ENCODE measurements around the gene EME2.

EME2 gene

DNA sequence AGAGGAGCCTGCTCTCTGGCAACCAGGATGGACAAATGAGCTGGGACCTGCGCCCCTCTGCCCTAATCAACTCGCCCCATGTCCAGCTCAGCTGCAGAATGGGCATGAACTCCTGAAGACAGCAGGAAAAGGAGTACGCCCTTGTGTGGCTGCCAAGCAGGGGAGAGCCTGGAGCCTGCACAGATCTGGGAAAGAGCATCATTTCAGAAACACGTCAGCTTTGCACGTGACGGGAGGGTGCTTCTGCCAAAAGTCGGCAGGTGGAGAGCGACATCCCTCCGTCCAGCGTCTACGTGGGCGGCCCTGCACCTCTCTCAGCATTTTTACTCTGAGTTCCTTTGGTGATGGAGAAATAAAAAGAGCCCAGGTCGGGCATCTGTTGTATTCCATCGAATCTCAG lies 19.8 kb upstream of the EME2 start:
- TF ChIP-seq, protein P1, sequence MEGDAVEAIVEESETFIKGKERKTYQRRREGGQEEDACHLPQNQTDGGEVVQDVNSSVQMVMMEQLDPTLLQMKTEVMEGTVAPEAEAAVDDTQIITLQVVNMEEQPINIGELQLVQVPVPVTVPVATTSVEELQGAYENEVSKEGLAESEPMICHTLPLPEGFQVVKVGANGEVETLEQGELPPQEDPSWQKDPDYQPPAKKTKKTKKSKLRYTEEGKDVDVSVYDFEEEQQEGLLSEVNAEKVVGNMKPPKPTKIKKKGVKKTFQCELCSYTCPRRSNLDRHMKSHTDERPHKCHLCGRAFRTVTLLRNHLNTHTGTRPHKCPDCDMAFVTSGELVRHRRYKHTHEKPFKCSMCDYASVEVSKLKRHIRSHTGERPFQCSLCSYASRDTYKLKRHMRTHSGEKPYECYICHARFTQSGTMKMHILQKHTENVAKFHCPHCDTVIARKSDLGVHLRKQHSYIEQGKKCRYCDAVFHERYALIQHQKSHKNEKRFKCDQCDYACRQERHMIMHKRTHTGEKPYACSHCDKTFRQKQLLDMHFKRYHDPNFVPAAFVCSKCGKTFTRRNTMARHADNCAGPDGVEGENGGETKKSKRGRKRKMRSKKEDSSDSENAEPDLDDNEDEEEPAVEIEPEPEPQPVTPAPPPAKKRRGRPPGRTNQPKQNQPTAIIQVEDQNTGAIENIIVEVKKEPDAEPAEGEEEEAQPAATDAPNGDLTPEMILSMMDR (IDR thresholded peaks at IDR 0.05; ENCODE audit: low read depth, low read length) = no peak
- in situ Hi-C loops (cut with HindIII; ENCODE audit: low sequenced_read_pairs) = no loop called here

DNA sequence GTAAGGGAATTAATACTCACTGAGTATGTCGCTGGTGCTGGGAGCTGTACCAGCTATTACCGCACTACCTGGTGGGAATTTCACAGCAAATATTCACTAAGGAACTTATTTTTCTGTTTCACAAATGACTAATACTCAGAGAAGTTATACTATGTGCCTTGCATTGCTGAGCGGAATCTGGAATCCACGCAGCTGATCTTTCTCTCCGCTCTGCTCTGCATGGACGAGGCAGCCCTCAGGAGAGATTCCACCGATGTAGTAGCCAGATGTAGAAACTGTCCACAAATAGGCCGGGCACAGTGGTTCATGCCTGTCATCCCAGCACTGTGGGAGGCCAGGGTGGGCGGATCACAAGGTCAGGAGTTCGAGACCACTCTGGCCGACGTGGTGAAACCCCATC lies 18.4 kb upstream of the EME2 start:
- in situ Hi-C loops (cut with HindIII; ENCODE audit: low sequenced_read_pairs) = no loop called here
- TF ChIP-seq, protein P1 (IDR thresholded peaks at IDR 0.05; ENCODE audit: low read depth, low read length) = no peak
- no peak overlapping the region for H3K4me3 ChIP-seq (ENCODE audit: low read depth, low read length)
- no peak for DNase-seq (ENCODE audit: low read depth, low spot score)

More for the DNA sequence above, 19.8 kb upstream of the EME2 start:
- DNase-seq (ENCODE audit: low read depth, low spot score) = no peak
- H3K4me3 ChIP-seq (ENCODE audit: low read depth, low read length) = no peak overlapping the region

DNA sequence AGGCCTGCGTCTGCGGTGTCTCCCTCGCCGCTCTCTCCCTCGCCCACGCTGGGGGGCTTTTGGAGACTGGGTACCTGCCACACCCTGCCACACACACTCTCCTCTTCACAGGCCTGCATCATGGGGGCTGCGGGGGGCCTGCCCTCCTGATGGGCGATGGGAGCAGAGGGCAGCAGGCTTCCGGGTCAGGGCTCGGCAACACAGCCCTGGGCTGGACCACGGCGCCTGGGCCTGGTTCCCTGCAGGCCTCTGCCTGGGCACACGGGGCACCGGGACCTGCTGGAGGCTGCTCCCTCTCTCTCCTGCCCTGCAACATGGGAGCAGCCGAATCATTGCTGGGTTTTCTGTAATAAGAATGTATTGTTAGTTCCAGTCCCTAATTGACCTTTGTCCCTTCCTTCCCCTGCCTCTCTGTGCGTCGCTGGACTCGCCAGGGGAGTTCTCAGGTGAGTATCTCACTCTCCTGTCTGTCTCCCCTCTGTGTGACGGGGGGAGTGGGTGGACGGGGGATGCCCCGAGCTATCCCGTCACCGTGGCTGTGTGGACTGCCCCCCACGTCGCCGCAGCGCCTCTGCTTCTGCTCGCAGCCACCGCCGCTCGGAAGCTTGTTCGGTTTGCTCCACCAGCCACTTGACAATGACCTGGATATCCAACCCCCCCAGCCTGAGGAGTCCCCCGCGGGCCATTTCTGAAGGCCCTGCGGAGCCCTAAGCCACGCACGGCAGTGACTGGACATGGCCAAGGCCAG lies 14.7 kb upstream of the EME2 start:
- TF ChIP-seq, protein P1 (IDR thresholded peaks at IDR 0.05; ENCODE audit: low read depth, low read length) = no peak
- no peak overlapping the region for H3K4me3 ChIP-seq (ENCODE audit: low read depth, low read length)
- DNase-seq (ENCODE audit: low read depth, low spot score) = no peak
- in situ Hi-C loops (cut with HindIII; ENCODE audit: low sequenced_read_pairs) = no loop called here

DNA sequence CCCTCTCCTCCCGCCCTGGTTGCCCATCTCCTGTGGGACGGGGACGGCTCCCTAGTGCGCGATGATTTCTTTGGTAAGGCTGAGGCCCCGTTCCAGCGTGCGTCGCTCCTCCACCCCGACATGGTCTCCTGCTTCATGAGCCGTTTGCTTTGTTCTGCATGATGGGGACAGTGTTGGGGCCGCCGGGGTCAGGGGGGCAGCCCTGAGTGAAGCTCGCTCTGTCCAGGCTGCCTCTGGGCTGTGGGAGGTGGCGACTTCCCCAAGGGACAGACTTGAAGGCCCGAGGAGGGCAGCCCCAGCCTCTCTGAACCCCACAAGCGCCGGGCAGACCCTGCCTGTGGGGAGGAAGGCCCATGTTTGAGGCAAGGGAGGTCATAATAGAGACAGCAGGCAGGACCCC lies 13.7 kb upstream of the EME2 start:
- H3K4me3 ChIP-seq (ENCODE audit: low read depth, low read length) = no peak overlapping the region
- in situ Hi-C loops (cut with HindIII; ENCODE audit: low sequenced_read_pairs) = no loop called here
- no peak for DNase-seq (ENCODE audit: low read depth, low spot score)
- TF ChIP-seq, protein P1 (IDR thresholded peaks at IDR 0.05; ENCODE audit: low read depth, low read length) = no peak

DNA sequence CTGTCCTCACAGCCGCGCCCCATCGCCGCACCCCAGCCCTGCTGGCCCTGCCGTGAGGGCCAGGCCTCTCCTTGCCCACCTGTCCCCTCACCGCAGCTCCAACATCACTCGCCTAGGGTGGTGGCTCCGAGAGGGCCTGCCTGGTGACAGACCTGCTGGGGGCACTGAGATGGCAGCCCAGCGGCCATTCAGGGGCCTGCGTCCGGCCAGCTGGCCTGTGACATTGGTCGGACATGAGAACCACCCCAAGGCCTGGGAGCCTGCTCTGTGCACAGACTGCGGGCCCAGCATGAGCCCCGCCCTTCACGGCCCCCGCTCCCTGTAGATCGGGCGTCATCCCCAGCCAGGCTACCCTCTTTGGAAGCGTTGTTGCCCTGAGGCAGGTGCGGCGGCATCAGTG lies 13.1 kb upstream of the EME2 start:
- TF ChIP-seq, protein P1 (IDR thresholded peaks at IDR 0.05; ENCODE audit: low read depth, low read length) = no peak
- no peak for DNase-seq (ENCODE audit: low read depth, low spot score)
- in situ Hi-C loops (cut with HindIII; ENCODE audit: low sequenced_read_pairs) = no loop called here
- H3K4me3 ChIP-seq (ENCODE audit: low read depth, low read length) = no peak overlapping the region

DNA sequence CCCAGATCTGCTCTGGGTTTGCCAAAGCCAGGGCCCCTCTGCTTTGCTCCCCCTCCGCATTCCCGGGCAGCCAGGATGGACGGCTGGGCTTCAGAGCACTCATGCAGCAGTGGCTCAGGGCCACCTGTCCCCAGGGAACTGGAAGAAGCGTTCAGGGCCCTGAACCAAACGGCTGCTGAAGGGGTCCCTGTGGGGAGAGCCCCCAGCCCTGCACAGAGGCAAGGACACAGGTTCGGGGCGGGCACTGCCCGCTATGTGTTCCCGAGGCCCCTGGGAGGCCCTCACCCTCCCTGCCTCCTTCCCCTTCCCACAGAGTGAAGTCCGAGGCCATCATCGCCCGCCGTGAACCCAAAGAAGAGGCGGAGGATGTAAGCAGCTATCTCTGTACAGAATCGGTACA lies 11.7 kb upstream of the EME2 start:
- no peak overlapping the region for H3K4me3 ChIP-seq (ENCODE audit: low read depth, low read length)
- no peak for DNase-seq (ENCODE audit: low read depth, low spot score)
- TF ChIP-seq, protein P1 (IDR thresholded peaks at IDR 0.05; ENCODE audit: low read depth, low read length) = no peak
- in situ Hi-C loops (cut with HindIII; ENCODE audit: low sequenced_read_pairs) = no loop called here

Measured in astrocyte of the spinal cord (primary cell).